HG02798 (cell line): ENCODE data around the gene CTCF.

Experiments
- ATAC-seq: cut with Tn5 transposase; IDR thresholded peaks from one replicate; pipeline ENCODE4 v1.9.1; 2021; ENCODE audit warnings: mild to moderate bottlenecking; ENCODE audit not compliant: unreplicated experiment, poor library complexity

Gene CTCF

GRCh38 chr16:67674851-67675578 is 112.7 kb downstream of the CTCF start:
- no peak for ATAC-seq

- no peak for ATAC-seq
Observed at GRCh38 chr16:67675579-67675935, 113.2 kb downstream of the CTCF start.

DNA sequence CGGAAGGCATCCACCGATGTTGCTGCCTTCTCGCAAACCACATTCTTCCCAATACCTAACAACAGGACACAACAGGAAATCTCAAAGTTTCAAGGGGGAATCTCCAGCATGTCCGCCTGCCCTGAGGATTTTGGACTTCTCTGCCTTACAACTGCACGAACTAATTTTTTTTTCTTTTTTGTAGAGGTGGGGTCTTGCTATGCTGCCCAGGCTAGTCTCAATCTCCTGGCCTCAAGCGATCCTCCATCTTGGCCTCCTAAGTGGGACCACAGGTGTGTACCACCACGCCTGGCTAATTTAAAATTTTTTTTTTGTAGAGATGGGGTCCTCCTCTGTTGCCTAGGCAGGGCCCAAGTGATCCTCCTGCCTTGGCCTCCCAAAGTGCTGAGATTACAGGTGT is 113.7 kb downstream of the CTCF start:
- no peak for ATAC-seq

GRCh38 chr16:67676516-67676915 is 114.2 kb downstream of the CTCF start:
- no peak for ATAC-seq

DNA sequence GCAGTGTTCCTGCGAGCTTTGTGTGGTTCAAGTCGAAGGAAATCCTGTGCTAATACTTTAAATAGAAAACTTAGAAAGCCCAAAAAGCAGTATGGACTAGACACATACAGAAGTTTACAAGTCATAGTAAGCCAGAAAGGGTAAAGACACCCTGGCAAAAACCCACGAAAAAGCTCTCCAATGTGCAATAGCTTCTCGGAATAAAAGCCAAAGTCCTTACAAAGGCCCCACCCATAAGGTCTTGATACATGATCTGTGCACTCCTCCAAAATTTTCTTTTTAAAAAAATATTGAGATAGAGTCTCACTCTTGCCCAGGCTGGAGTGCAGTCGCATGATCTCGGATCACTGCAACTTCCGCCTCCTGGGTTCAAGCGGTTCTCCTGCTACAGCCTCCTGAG is 114.6 kb downstream of the CTCF start:
- no peak for ATAC-seq

GRCh38 chr16:67677712-67678111 is 115.4 kb downstream of the CTCF start:
- no peak for ATAC-seq

DNA sequence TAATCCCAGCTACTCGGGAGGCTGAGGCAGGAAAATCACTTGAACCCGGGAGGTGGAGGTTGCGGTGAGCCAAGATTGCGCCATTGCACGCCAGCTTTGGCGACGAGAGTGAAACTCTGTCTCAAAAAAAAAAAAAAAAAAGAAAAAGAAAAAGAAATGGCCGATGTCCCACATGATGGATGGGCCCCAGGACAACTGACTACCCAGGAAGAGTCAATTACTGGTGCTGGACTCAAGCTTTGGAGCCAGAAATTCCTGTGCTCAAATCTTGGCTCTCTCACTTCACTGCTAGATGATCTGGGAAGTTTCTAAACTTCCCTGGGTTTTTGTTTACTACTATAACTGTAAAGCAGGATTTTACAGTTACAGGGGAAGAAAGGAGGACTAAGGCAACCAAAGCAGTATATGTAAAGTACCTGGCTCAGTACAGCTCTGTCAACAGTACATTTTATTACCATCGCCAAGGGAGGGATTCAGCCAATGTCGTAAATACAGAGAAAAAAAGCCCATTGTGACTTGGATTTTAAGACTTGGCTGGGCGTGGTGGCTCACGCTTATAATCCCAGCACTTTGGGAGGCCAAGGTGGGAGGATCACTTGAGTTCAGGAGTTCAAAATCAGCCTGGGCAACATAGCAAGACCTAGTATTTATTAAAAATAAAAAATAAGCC is 116.2 kb downstream of the CTCF start:
- ATAC-seq: no peak

- ATAC-seq: no peak
Observed at GRCh38 chr16:67679935-67680897, 117.9 kb downstream of the CTCF start.

GRCh38 chr16:67683767-67684166 is 121.4 kb downstream of the CTCF start:
- no peak for ATAC-seq

GRCh38 chr16:67685388-67686112 is 123.2 kb downstream of the CTCF start:
- no peak for ATAC-seq
